Natural killer cell (primary cell): Measurements from ENCODE around the gene MTRFR. TPM values are rescaled to one million over a fixed set of nuclear protein-coding genes. Genes with fewer than 3 reads are reported as not detected.

ENCODE experiments used
- ATAC-seq, 3 donors: fragments of 150-1000 bp in 2 of 3; fragments of 200-7000 bp in 1 of 3; cut with Tn5 transposase; 1 replicate in 1 of 3; 2 replicates in 2 of 3; pipeline ENCODE4 v1.10.0; 2021; ENCODE audit warnings: mild to moderate bottlenecking in 2 of 3, moderate library complexity in 2 of 3
- DNase-seq, 2 donors: peaks; one replicate each; pipeline versions ENCODE4 v3.0.0 to v3.0.0-alpha.2; 2013 to 2021; ENCODE audit warnings: mixed read lengths in 1 of 2
- H3K27ac ChIP-seq: one replicate; pipeline ENCODE4 v1.5.1; 2013; ENCODE audit warnings: mild to moderate bottlenecking, low read length
- H3K27me3 ChIP-seq: one replicate; pipeline ENCODE4 v1.6.1; 2013; ENCODE audit warnings: low read length; ENCODE audit not compliant: control insufficient read depth, insufficient read depth
- H3K36me3 ChIP-seq: one replicate; pipeline ENCODE4 v1.6.1; 2013; ENCODE audit warnings: low read length; ENCODE audit not compliant: control insufficient read depth, insufficient read depth
- H3K4me1 ChIP-seq: one replicate; pipeline ENCODE4 v1.6.1; 2013; ENCODE audit warnings: low read length; ENCODE audit not compliant: control insufficient read depth, insufficient read depth
- H3K4me3 ChIP-seq: one replicate; pipeline ENCODE4 v1.5.1; 2013; ENCODE audit warnings: low read length
- H3K9me3 ChIP-seq: one replicate; pipeline ENCODE4 v1.6.1; 2013; ENCODE audit warnings: low read length; ENCODE audit not compliant: control insufficient read depth, insufficient read depth
- H3K27ac Mint-ChIP-seq, 2 donors: one replicate each; pipeline ENCODE4 v1.8.0; 2022; ENCODE audit warnings: mild to moderate bottlenecking in 2 of 2, mixed read lengths in 2 of 2, moderate library complexity in 1 of 2
- H3K27me3 Mint-ChIP-seq, 2 donors: one replicate each; pipeline ENCODE4 v1.8.0; 2022; ENCODE audit warnings: low read depth in 2 of 2, mixed read lengths in 2 of 2
- H3K36me3 Mint-ChIP-seq: one replicate; pipeline ENCODE4 v1.8.0; 2022; ENCODE audit warnings: mixed read lengths
- H3K4me1 Mint-ChIP-seq, 2 donors: one replicate each; pipeline ENCODE4 v1.8.0; 2022; ENCODE audit warnings: mixed read lengths in 2 of 2
- H3K4me3 Mint-ChIP-seq: one replicate; pipeline ENCODE4 v1.8.0; 2022; ENCODE audit warnings: mild to moderate bottlenecking, moderate library complexity, mixed read lengths
- H3K9me3 Mint-ChIP-seq, 2 donors: one replicate each; pipeline ENCODE4 v1.8.0; 2022; ENCODE audit warnings: mixed read lengths in 2 of 2
- WGBS: methylation state at CpG from one replicate; pipeline ENCODE4 v1.1.7; 2013; ENCODE audit warnings: missing lambda C conversion rate; ENCODE audit not compliant: insufficient coverage; 5-methylcytosine and 5-hydroxymethylcytosine counted together
- intact Hi-C: fragments of 100-400 bp; cut with micrococcal nuclease; formaldehyde crosslinking; loops from one replicate; pipeline ENCODE4 v1.14.2; 2022
- total RNA-seq, 4 donors: library from RNA; stranded (reverse); fragments of 120-200 nt in 1 of 4; gene quantifications; one replicate each; pipeline versions ENCODE4 v1.2.3 to v1.2.4, GENCODE V29; 2013 to 2022
- TF ChIP-seq, protein P1 (sequence below): fragments of 200-600 bp; IDR thresholded peaks from one replicate; pipeline ENCODE4 v1.8.0; 2022; ENCODE audit warnings: antibody characterized with exemption

The MTRFR gene
- total RNA-seq, 3 donors from 2014 or later (not counting 1 experiment from before 2014, with no cell fraction given): 16.2 to 18.5 (median 17.0) TPM

DNA sequence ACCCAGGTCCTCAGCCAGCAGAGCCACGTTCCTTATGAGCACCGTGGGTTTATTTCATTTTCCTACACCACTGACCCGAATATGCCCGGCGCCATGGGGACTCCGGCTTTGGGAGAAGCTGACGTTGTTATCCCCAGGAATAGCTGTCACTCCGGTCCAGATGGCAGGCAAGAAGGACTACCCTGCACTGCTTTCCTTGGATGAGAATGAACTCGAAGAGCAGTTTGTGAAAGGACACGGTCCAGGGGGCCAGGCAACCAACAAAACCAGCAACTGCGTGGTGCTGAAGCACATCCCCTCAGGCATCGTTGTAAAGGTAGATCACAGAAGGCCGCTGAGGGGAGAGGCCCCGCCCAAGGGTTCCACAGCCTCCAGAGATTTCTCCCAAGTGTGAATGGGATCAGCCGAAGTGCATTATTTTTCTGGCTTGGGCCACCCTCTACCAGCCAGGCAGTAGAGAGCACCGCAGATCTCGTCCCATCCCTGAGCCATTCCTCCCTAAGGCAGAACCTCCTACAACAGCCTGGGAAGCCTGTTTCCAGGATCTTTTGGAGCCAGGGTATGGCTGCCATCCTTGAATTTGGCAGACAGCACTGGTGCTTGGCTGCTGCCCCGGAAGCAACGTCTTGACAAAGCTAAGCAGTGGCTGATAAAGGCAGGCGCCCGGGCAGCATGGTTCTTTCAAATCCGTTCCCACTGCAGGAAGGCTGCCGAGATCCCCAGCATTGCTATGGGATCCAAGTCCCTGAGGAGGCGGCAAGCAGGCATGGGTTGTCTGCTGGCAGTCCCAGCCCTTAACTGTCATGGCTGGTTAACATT lies 20.6 kb downstream of the MTRFR start:
- Mint-ChIP-seq H3K36me3 (peaks cover 7% of the 10 kb centered on the region), H3K27me3 (no peaks in the 10 kb centered on the region), H3K4me1 (peaks cover 17 to 24% of the 10 kb centered on the region in 2 donors), H3K27ac (no peak overlapping the region), H3K9me3 (no peaks in the 10 kb centered on the region), H3K4me3 (no peak overlapping the region)
- no peak overlapping the region for H3K4me3 ChIP-seq
- H3K27ac ChIP-seq: no peak overlapping the region
- H3K27me3 ChIP-seq: no peaks in the 10 kb centered on the region
- H3K36me3 ChIP-seq: peaks cover 31% of the 10 kb centered on the region
- no peak for ATAC-seq
- 92% methylated on average over 24 of the region's 24 CpGs for WGBS
- H3K9me3 ChIP-seq: no peaks in the 10 kb centered on the region
- peaks cover 10% of the 10 kb centered on the region for H3K4me1 ChIP-seq
- TF ChIP-seq, protein P1, sequence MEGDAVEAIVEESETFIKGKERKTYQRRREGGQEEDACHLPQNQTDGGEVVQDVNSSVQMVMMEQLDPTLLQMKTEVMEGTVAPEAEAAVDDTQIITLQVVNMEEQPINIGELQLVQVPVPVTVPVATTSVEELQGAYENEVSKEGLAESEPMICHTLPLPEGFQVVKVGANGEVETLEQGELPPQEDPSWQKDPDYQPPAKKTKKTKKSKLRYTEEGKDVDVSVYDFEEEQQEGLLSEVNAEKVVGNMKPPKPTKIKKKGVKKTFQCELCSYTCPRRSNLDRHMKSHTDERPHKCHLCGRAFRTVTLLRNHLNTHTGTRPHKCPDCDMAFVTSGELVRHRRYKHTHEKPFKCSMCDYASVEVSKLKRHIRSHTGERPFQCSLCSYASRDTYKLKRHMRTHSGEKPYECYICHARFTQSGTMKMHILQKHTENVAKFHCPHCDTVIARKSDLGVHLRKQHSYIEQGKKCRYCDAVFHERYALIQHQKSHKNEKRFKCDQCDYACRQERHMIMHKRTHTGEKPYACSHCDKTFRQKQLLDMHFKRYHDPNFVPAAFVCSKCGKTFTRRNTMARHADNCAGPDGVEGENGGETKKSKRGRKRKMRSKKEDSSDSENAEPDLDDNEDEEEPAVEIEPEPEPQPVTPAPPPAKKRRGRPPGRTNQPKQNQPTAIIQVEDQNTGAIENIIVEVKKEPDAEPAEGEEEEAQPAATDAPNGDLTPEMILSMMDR: no peak
- no peak for DNase-seq
- intact Hi-C loops: no loop called here

- H3K9me3 ChIP-seq: no peaks in the 10 kb centered on the region
- H3K4me1 ChIP-seq: peaks cover 8% of the 10 kb centered on the region
- no peak overlapping the region for H3K4me3 ChIP-seq
- Mint-ChIP-seq H3K4me1 (peaks cover 14 to 20% of the 10 kb centered on the region in 2 donors), H3K9me3 (no peaks in the 10 kb centered on the region), H3K36me3 (peaks cover 7% of the 10 kb centered on the region), H3K4me3 (no peak overlapping the region), H3K27ac (no peak overlapping the region), H3K27me3 (no peaks in the 10 kb centered on the region)
- H3K27me3 ChIP-seq: no peaks in the 10 kb centered on the region
- H3K27ac ChIP-seq: no peak overlapping the region
- WGBS: 87% methylated on average over 5 of the region's 5 CpGs
- TF ChIP-seq, protein P1: no peak
- H3K36me3 ChIP-seq: peaks cover 31% of the 10 kb centered on the region
- ATAC-seq: no peak
- DNase-seq: no peak
- intact Hi-C loops: no loop called here
Measured at GRCh38 chr12:123254853-123255446, 21.7 kb downstream of the MTRFR start.

- ATAC-seq: no peak
- Histone ChIP-seq H3K4me3 (no peak overlapping the region), H3K9me3 (no peaks in the 10 kb centered on the region), H3K27ac (no peak overlapping the region), H3K27me3 (no peaks in the 10 kb centered on the region), H3K36me3 (peaks cover 30% of the 10 kb centered on the region), H3K4me1 (no peaks in the 10 kb centered on the region)
- peaks cover 7% of the 10 kb centered on the region for H3K36me3 Mint-ChIP-seq
- H3K9me3 Mint-ChIP-seq: no peaks in the 10 kb centered on the region
- no peak overlapping the region for H3K4me3 Mint-ChIP-seq
- H3K27me3 Mint-ChIP-seq: no peaks in the 10 kb centered on the region
- WGBS: 65% methylated on average over 3 of the region's 4 CpGs
- H3K27ac Mint-ChIP-seq: no peak overlapping the region
- intact Hi-C loops: no loop called here
- DNase-seq: peak in 1 of 2 donors; percentile 3
- TF ChIP-seq, protein P1: no peak
- no peaks in the 10 kb centered on the region for H3K4me1 Mint-ChIP-seq
Measured at GRCh38 chr12:123258593-123258992, 25.4 kb downstream of the MTRFR start.
